ENCODE measurements around the gene CRTC1. TPM values are rescaled to one million over a fixed set of nuclear protein-coding genes. Genes with fewer than 3 reads are reported as not detected.
A peak's percentile ranks its signal among the peaks of the same experiment; 100 is the strongest.

Gene CRTC1
- total RNA-seq, 1 donor from 2014 or later: 14.6 TPM

DNA sequence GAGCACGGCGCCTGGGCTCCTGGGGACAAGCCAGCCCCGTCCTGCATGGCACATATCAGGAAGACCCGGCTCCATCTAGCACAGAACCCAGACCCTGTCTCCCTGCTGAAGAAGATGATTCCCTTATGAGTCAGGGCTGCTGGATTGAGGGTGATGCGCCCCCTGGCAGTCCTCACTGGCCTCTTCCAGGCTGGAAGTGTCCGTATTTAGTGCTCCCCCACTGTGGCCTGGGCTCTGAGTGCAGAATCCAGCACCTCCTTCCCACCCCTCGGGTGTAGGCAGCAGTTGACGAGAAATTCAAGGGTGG, 92.8 kb downstream of the CRTC1 start:
- H3K36me3 Mint-ChIP-seq (ENCODE audit: low read depth): peaks cover 1% of the 10 kb centered on the region
- no peaks in the 10 kb centered on the region for H3K9me3 Mint-ChIP-seq (ENCODE audit: low read depth)
- no peaks in the 10 kb centered on the region for H3K27me3 Mint-ChIP-seq (ENCODE audit: low read depth)
- DNase-seq (ENCODE audit: low spot score): no peak
- H3K4me3 Mint-ChIP-seq (ENCODE audit: unreplicated experiment): no peak overlapping the region
- peaks cover 11% of the 10 kb centered on the region for H3K4me1 Mint-ChIP-seq (ENCODE audit: low read depth)
- no peak overlapping the region for H3K27ac Mint-ChIP-seq (ENCODE audit: unreplicated experiment)
- TF ChIP-seq CTCF (IDR thresholded peaks at IDR 0.05): peak; percentile 61

DNA sequence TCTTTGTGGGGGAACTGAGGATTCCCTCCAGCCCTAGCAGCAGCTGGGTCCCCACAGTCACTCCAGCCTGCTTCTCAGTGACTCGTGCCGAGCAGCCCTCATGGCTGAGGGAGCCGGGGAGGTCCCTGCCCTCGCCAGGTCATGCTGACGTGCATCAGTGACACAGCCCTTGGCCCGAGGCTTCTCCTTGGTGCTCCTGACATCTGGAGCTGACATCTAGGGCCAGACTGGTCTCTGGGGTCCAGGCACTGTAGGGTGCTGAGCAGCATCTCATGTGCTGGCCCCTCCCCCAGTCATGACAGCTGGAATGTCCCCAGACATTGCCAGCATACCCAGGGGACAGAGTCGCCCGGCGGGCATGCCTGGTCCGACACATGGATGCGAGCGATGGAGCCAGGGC, 93.3 kb downstream of the CRTC1 start:
- Mint-ChIP-seq H3K4me3 (ENCODE audit: unreplicated experiment) (no peak overlapping the region), H3K4me1 (ENCODE audit: low read depth) (peaks cover 11% of the 10 kb centered on the region), H3K27ac (ENCODE audit: unreplicated experiment) (no peak overlapping the region), H3K27me3 (ENCODE audit: low read depth) (no peaks in the 10 kb centered on the region), H3K36me3 (ENCODE audit: low read depth) (peaks cover 1% of the 10 kb centered on the region), H3K9me3 (ENCODE audit: low read depth) (no peaks in the 10 kb centered on the region)
- DNase-seq (ENCODE audit: low spot score): no peak
- TF ChIP-seq CTCF (IDR thresholded peaks at IDR 0.05): no peak

- Mint-ChIP-seq H3K27ac (ENCODE audit: unreplicated experiment) (no peak overlapping the region), H3K4me3 (ENCODE audit: unreplicated experiment) (no peak overlapping the region), H3K36me3 (ENCODE audit: low read depth) (peaks cover 1% of the 10 kb centered on the region), H3K27me3 (ENCODE audit: low read depth) (no peaks in the 10 kb centered on the region), H3K9me3 (ENCODE audit: low read depth) (no peaks in the 10 kb centered on the region), H3K4me1 (ENCODE audit: low read depth) (peaks cover 11% of the 10 kb centered on the region)
- DNase-seq (ENCODE audit: low spot score): no peak
- TF ChIP-seq CTCF (IDR thresholded peaks at IDR 0.05): no peak
Observed at GRCh38 chr19:18777301-18778075, 94.0 kb downstream of the CRTC1 start.

GRCh38 chr19:18778076-18778389, 94.6 kb downstream of the CRTC1 start:
- H3K27me3 Mint-ChIP-seq (ENCODE audit: low read depth): no peaks in the 10 kb centered on the region
- DNase-seq (ENCODE audit: low spot score): no peak
- no peak overlapping the region for H3K4me3 Mint-ChIP-seq (ENCODE audit: unreplicated experiment)
- peaks cover 11% of the 10 kb centered on the region for H3K4me1 Mint-ChIP-seq (ENCODE audit: low read depth)
- no peaks in the 10 kb centered on the region for H3K9me3 Mint-ChIP-seq (ENCODE audit: low read depth)
- H3K36me3 Mint-ChIP-seq (ENCODE audit: low read depth): peaks cover 1% of the 10 kb centered on the region
- no peak for TF ChIP-seq CTCF (IDR thresholded peaks at IDR 0.05)
- no peak overlapping the region for H3K27ac Mint-ChIP-seq (ENCODE audit: unreplicated experiment)

DNA sequence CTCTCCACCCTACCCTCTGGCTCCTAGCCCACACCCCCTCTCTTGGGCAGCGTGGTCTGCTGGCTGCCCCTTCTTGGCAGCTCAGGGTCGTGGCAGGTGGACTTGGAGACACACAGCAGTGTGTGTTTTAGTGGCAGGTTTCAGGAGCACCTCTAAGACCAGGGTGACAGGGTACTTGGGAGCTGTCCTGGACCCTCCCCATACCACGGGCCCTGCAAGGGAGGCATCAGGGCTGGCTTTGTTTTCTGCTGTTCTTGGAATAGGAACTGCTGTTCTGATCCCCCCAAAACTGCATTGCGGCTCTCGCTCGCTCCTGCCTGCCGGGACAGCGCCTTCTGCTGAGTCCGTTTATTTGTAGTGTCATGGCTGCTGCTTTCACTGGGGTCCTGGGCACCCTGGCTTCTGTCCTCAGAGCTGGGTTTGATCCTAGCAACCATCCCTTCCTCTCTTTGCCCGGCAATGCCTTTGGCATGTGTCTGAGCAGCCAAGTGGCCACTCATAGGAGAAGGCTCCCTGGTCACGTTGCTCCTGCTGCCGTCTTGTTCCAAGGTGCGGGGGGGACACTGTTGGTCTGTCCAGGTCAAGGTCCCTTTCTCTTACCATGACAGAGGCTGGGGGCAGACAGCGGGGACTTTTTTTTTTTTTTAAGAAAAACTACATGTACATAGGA, 95.5 kb downstream of the CRTC1 start:
- H3K9me3 Mint-ChIP-seq (ENCODE audit: low read depth): no peaks in the 10 kb centered on the region
- no peak for DNase-seq (ENCODE audit: low spot score)
- no peaks in the 10 kb centered on the region for H3K27me3 Mint-ChIP-seq (ENCODE audit: low read depth)
- H3K4me3 Mint-ChIP-seq (ENCODE audit: unreplicated experiment): no peak overlapping the region
- H3K27ac Mint-ChIP-seq (ENCODE audit: unreplicated experiment): no peak overlapping the region
- H3K36me3 Mint-ChIP-seq (ENCODE audit: low read depth): peaks cover 1% of the 10 kb centered on the region
- H3K4me1 Mint-ChIP-seq (ENCODE audit: low read depth): peaks cover 11% of the 10 kb centered on the region
- TF ChIP-seq CTCF (IDR thresholded peaks at IDR 0.05): no peak
